Measurements from ENCODE around the gene TET2. TPM values are rescaled to one million over a fixed set of nuclear protein-coding genes. Genes with fewer than 3 reads are reported as not detected.

TET2 gene
- total RNA-seq, 4 donors from 2014 or later: 27.4 to 40.5 (median 32.4) TPM

GRCh38 chr4:105246712-105247111 is 100.0 kb downstream of the TET2 start:
- no peaks in the 10 kb centered on the region for H3K9me3 ChIP-seq

GRCh38 chr4:105248613-105249012 is 101.9 kb downstream of the TET2 start:
- DNase-seq: no peak
- Histone ChIP-seq H3K36me3 (peaks cover 0 to 9% of the 10 kb centered on the region in 2 donors), H3K4me3 (replicated peaks in 1 of 3) (no peak overlapping the region), H3K4me1 (no peaks in the 10 kb centered on the region), H3K9me3 (no peaks in the 10 kb centered on the region), H3K27me3 (no peaks in the 10 kb centered on the region), H3K27ac (no peak overlapping the region)
- intact Hi-C loops (cut with DNase I): loop anchor here (10.0 kb wide), 1 partner anchor 104 kb away; the partner anchor contains the start of gene TET2
- TF ChIP-seq POLR2A (IDR thresholded peaks at IDR 0.05): no peak
- TF ChIP-seq, protein P1, sequence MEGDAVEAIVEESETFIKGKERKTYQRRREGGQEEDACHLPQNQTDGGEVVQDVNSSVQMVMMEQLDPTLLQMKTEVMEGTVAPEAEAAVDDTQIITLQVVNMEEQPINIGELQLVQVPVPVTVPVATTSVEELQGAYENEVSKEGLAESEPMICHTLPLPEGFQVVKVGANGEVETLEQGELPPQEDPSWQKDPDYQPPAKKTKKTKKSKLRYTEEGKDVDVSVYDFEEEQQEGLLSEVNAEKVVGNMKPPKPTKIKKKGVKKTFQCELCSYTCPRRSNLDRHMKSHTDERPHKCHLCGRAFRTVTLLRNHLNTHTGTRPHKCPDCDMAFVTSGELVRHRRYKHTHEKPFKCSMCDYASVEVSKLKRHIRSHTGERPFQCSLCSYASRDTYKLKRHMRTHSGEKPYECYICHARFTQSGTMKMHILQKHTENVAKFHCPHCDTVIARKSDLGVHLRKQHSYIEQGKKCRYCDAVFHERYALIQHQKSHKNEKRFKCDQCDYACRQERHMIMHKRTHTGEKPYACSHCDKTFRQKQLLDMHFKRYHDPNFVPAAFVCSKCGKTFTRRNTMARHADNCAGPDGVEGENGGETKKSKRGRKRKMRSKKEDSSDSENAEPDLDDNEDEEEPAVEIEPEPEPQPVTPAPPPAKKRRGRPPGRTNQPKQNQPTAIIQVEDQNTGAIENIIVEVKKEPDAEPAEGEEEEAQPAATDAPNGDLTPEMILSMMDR (IDR thresholded peaks at IDR 0.05): no peak
- WGBS, 2 donors: 56 to 63% methylated on average over 1 of the region's 1 CpG

More at GRCh38 chr4:105246712-105247111, 100.0 kb downstream of the TET2 start:
- Histone ChIP-seq H3K27me3 (no peaks in the 10 kb centered on the region), H3K36me3 (peaks cover 0 to 6% of the 10 kb centered on the region in 2 donors), H3K27ac (no peak overlapping the region), H3K4me3 (replicated peaks in 1 of 3) (no peak overlapping the region), H3K4me1 (no peaks in the 10 kb centered on the region)
- no peak for TF ChIP-seq POLR2A (IDR thresholded peaks at IDR 0.05)
- TF ChIP-seq, protein P1 (IDR thresholded peaks at IDR 0.05): no peak
- DNase-seq: no peak
- WGBS, 2 donors: 79 to 82% methylated on average over 1 of the region's 1 CpG
- intact Hi-C loops (cut with DNase I): loop anchor here (10.0 kb wide), 1 partner anchor 102 kb away; the partner anchor contains the start of gene TET2

DNA sequence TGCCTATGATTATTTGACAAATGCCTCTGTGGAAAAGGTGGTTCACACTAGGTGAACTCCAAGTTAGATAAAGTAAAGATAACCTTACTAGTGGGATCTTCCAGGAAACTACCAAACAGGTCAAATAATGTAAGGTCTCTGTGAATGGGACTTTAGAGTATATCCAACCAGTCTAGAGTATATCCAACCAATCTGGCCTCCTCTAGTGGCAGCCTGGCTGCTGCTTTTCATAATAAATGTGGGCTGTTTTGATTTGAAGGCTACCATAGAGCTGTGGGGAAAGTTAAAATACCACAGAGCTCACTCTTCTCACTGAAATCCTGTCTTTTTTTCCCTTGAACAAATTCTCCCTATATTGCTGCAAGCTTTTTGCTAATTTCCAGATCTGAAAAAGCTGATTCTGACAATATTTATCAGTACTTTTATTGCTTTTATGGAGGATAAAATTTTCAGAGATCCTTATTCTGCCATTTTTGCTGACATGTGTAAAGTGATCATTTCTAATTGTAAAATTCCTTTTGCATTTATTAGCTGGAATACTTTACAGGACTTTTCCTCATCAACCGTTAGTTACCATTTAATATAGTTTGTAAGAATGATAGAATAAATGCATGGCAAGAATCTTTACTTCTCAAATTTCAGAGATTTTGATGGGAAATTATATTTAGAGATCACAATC is 111.3 kb downstream of the TET2 start:
- no peak for DNase-seq
- WGBS, 2 donors: 98 to 100% methylated on average over 1 of the region's 1 CpG
- Histone ChIP-seq H3K4me3 (replicated peaks in 1 of 3) (no peak overlapping the region), H3K27me3 (no peaks in the 10 kb centered on the region), H3K4me1 (no peaks in the 10 kb centered on the region), H3K9me3 (no peaks in the 10 kb centered on the region), H3K27ac (no peak overlapping the region), H3K36me3 (peaks cover 0 to 5% of the 10 kb centered on the region in 2 donors)
- intact Hi-C loops (cut with DNase I): no loop called here
- no peak for TF ChIP-seq POLR2A (IDR thresholded peaks at IDR 0.05)
- TF ChIP-seq, protein P1 (IDR thresholded peaks at IDR 0.05): no peak

- Histone ChIP-seq H3K27me3 (no peaks in the 10 kb centered on the region), H3K4me1 (no peaks in the 10 kb centered on the region), H3K4me3 (replicated peaks in 1 of 3) (no peak overlapping the region), H3K9me3 (no peaks in the 10 kb centered on the region), H3K36me3 (peaks cover 9 to 20% of the 10 kb centered on the region in 2 donors), H3K27ac (no peak overlapping the region)
- DNase-seq: no peak
- no peak for TF ChIP-seq POLR2A (IDR thresholded peaks at IDR 0.05)
- TF ChIP-seq, protein P1 (IDR thresholded peaks at IDR 0.05): no peak
- WGBS, 2 donors: 97 to 98% methylated on average over 2 of the region's 2 CpGs
- intact Hi-C loops (cut with DNase I): no loop called here
Measured at GRCh38 chr4:105265689-105266088, 119.0 kb downstream of the TET2 start.

DNA sequence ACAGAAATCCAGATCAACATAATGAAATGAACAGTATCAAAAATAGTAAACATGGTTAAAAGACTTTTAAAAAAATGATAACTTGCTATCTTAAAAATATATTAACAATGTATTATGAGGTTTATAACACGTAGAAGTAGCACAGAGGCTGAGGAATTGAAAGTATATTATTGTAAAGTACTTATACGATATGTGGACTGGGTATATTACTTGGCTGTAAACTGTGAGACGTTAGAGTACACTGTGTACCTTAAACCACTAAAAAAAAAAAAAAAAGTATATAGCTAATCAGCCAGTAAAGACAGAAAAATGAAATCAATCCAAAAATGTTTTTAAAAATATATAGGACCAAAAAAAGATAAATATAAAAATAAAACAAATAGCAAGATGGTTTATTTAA is 120.6 kb downstream of the TET2 start:
- intact Hi-C loops (cut with DNase I): no loop called here
- peaks cover 17 to 22% of the 10 kb centered on the region in 2 donors for H3K36me3 ChIP-seq
- no peaks in the 10 kb centered on the region for H3K27me3 ChIP-seq
- TF ChIP-seq, protein P1 (IDR thresholded peaks at IDR 0.05): no peak
- no peak for TF ChIP-seq POLR2A (IDR thresholded peaks at IDR 0.05)
- no peak overlapping the region for H3K27ac ChIP-seq
- 94 to 95% methylated on average over 3 of the region's 3 CpGs for WGBS, 2 donors
- DNase-seq: no peak
- H3K9me3 ChIP-seq: no peaks in the 10 kb centered on the region
- H3K4me1 ChIP-seq: no peaks in the 10 kb centered on the region
- H3K4me3 ChIP-seq (replicated peaks in 1 of 3): no peak overlapping the region
